ENCODE measurements around the gene SIN3A. TPM values are rescaled to one million over a fixed set of nuclear protein-coding genes. Genes with fewer than 3 reads are reported as not detected.
"Not testable (repeated sequence)": the region's sequence is repeated elsewhere in the genome, so short reads cannot be mapped to it uniquely, and the experiment has no call there.

The SIN3A gene
- total RNA-seq, 1 donor from 2014 or later, result 51.6 TPM

- no peaks in the 10 kb centered on the region for H3K9me3 ChIP-seq
- ATAC-seq, result no peak
- DNase-seq, result no peak
- TF ChIP-seq, protein P1, sequence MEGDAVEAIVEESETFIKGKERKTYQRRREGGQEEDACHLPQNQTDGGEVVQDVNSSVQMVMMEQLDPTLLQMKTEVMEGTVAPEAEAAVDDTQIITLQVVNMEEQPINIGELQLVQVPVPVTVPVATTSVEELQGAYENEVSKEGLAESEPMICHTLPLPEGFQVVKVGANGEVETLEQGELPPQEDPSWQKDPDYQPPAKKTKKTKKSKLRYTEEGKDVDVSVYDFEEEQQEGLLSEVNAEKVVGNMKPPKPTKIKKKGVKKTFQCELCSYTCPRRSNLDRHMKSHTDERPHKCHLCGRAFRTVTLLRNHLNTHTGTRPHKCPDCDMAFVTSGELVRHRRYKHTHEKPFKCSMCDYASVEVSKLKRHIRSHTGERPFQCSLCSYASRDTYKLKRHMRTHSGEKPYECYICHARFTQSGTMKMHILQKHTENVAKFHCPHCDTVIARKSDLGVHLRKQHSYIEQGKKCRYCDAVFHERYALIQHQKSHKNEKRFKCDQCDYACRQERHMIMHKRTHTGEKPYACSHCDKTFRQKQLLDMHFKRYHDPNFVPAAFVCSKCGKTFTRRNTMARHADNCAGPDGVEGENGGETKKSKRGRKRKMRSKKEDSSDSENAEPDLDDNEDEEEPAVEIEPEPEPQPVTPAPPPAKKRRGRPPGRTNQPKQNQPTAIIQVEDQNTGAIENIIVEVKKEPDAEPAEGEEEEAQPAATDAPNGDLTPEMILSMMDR (IDR thresholded peaks at IDR 0.05), result no peak
- H3K27ac ChIP-seq, result no peak overlapping the region
- H3K27me3 ChIP-seq (ENCODE audit: low read depth), result no peaks in the 10 kb centered on the region
- H3K36me3 ChIP-seq, result peaks cover 27% of the 10 kb centered on the region
- no peak overlapping the region for H3K4me3 ChIP-seq
- peaks cover 21% of the 10 kb centered on the region for H3K4me1 ChIP-seq
- intact Hi-C loops (cut with DNase I), result no loop called here
These were observed 5.3 kb downstream of the SIN3A start for GRCh38 chr15:75446151-75446550.

GRCh38 chr15:75445324-75445723 is 6.2 kb downstream of the SIN3A start:
- H3K36me3 ChIP-seq, result peaks cover 27% of the 10 kb centered on the region
- ATAC-seq; H3K27me3 ChIP-seq (ENCODE audit: low read depth); DNase-seq; H3K9me3 ChIP-seq; H3K4me3 ChIP-seq; intact Hi-C loops (cut with DNase I); H3K27ac ChIP-seq: not testable (repeated sequence)
- peaks cover 21% of the 10 kb centered on the region for H3K4me1 ChIP-seq

- intact Hi-C loops (cut with DNase I); H3K4me1 ChIP-seq; H3K27me3 ChIP-seq (ENCODE audit: low read depth); H3K27ac ChIP-seq; H3K9me3 ChIP-seq; ATAC-seq; H3K4me3 ChIP-seq; DNase-seq: not testable (repeated sequence)
- peaks cover 27% of the 10 kb centered on the region for H3K36me3 ChIP-seq
These were observed 7.5 kb downstream of the SIN3A start for GRCh38 chr15:75443972-75444453.

DNA sequence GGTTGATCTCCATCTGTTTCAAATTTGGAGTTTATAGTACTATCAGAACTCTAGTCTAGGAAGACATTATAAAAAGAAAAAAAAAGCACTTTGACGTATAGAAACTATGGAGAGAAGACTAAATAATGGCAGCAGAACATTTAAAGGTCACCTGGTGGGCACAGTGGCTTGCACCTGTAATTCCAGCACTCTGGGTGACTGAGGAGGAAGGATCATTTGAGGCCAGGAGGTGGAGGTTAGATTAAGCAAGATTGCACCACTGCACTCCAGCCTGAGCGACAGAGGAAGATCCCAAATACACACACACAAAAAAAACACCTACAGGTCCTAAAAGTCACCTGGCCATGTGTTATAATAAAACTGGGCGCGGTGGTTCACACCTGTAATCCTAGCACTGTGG is 13.8 kb downstream of the SIN3A start:
- Histone ChIP-seq H3K27ac (no peak overlapping the region), H3K27me3 (ENCODE audit: low read depth) (no peaks in the 10 kb centered on the region), H3K9me3 (no peaks in the 10 kb centered on the region), H3K36me3 (peaks cover 22% of the 10 kb centered on the region), H3K4me3 (no peak overlapping the region), H3K4me1 (peaks cover 4% of the 10 kb centered on the region)
- no peak for DNase-seq
- intact Hi-C loops (cut with DNase I), result no loop called here
- no peak for ATAC-seq
- TF ChIP-seq, protein P1 (IDR thresholded peaks at IDR 0.05), result no peak

DNA sequence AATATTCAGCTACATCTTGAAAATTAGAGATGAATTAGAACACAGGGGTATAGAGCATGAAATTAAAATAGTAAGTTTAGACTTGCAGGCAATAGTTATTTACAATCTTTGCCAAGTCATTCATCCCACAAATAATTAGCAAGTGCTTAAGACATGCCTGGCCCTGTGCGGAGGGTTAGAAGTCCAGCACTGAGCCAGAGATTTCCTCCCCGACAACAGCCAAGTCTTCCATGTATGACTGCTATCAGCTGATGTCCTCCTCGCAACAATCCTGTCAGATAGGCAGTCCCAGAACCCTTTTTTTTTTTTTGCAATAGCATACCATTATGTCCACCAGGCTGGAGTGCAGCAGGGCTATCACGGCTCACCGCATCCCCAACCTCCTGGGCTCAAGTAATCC is 14.6 kb downstream of the SIN3A start:
- Histone ChIP-seq H3K4me1 (peaks cover 4% of the 10 kb centered on the region), H3K36me3 (peaks cover 19% of the 10 kb centered on the region), H3K27ac (no peak overlapping the region), H3K9me3 (no peaks in the 10 kb centered on the region), H3K27me3 (ENCODE audit: low read depth) (no peaks in the 10 kb centered on the region), H3K4me3 (no peak overlapping the region)
- DNase-seq (no peak), ATAC-seq (no peak)
- intact Hi-C loops (cut with DNase I), result no loop called here
- TF ChIP-seq, protein P1 (IDR thresholded peaks at IDR 0.05), result no peak

GRCh38 chr15:75431682-75432081 is 19.8 kb downstream of the SIN3A start:
- Histone ChIP-seq H3K27me3 (ENCODE audit: low read depth) (no peaks in the 10 kb centered on the region), H3K9me3 (no peaks in the 10 kb centered on the region), H3K36me3 (peaks cover 55% of the 10 kb centered on the region), H3K27ac (no peak overlapping the region), H3K4me3 (no peak overlapping the region), H3K4me1 (peaks cover 4% of the 10 kb centered on the region)
- TF ChIP-seq, protein P1 (IDR thresholded peaks at IDR 0.05), result no peak
- DNase-seq (no peak), ATAC-seq (no peak)
- intact Hi-C loops (cut with DNase I), result no loop called here

- DNase-seq (no peak), ATAC-seq (no peak)
- Histone ChIP-seq H3K36me3 (peaks cover 58% of the 10 kb centered on the region), H3K27me3 (ENCODE audit: low read depth) (no peaks in the 10 kb centered on the region), H3K4me1 (peaks cover 4% of the 10 kb centered on the region), H3K9me3 (no peaks in the 10 kb centered on the region), H3K4me3 (no peak overlapping the region), H3K27ac (no peak overlapping the region)
- intact Hi-C loops (cut with DNase I), result no loop called here
- TF ChIP-seq, protein P1 (IDR thresholded peaks at IDR 0.05), result no peak
These were observed 20.2 kb downstream of the SIN3A start for GRCh38 chr15:75431270-75431669.

Measured in lower lobe of right lung (tissue), 2 donors.